Hepatocyte (in vitro differentiated cells): ENCODE results near the gene CTRL.
"Not testable (repeated sequence)": the region's sequence is repeated elsewhere in the genome, so short reads cannot be mapped to it uniquely, and the experiment has no call there.

Experiments used
- CTCF ChIP-seq: fragments of 200-600 bp; sonication (generic); IDR thresholded peaks from 2 replicates; pipeline ENCODE4 v1.5.1; 2016; ENCODE audit warnings: antibody characterized with exemption, mild to moderate bottlenecking; ENCODE audit not compliant: poor library complexity
- EZH2 ChIP-seq: fragments of 200-600 bp; sonication (generic); IDR thresholded peaks from 2 replicates; pipeline ENCODE4 v1.6.1; 2016; ENCODE audit warnings: antibody characterized with exemption, mild to moderate bottlenecking, borderline replicate concordance

GRCh38 chr16:67915496-67915769 is 16.2 kb downstream of the CTRL start:
- TF ChIP-seq CTCF, EZH2: not testable (repeated sequence)
